Neuronal stem cell (in vitro differentiated cells): Measurements from ENCODE around the gene ZNF445.

ENCODE experiments used
- DNase-seq: peaks from one replicate; pipeline ENCODE4 v3.0.0-alpha.2; 2013; ENCODE audit warnings: low spot score
- H2AFZ ChIP-seq: one replicate; pipeline ENCODE4 v1.6.1; 2013; ENCODE audit warnings: mild to moderate bottlenecking, low read length, inconsistent platforms
- H2AK5ac ChIP-seq: 2 replicates; pipeline ENCODE4 v1.6.1; 2013; ENCODE audit warnings: low read depth, mild to moderate bottlenecking, inconsistent platforms, low read length, moderate library complexity, mixed read lengths
- H2BK120ac ChIP-seq: 2 replicates; pipeline ENCODE4 v1.6.1; 2013; ENCODE audit warnings: low read depth, mild to moderate bottlenecking, inconsistent platforms, low read length, moderate library complexity, mixed read lengths
- H2BK12ac ChIP-seq: one replicate; pipeline ENCODE4 v1.6.1; 2013; ENCODE audit warnings: low read length, inconsistent platforms
- H2BK15ac ChIP-seq: 2 replicates; pipeline ENCODE4 v1.6.1; 2013; ENCODE audit warnings: mild to moderate bottlenecking, low read length, inconsistent platforms, mixed read lengths
- H2BK5ac ChIP-seq: one replicate; pipeline ENCODE4 v1.6.1; 2013; ENCODE audit warnings: inconsistent platforms, mild to moderate bottlenecking, low read length, moderate library complexity
- H3K14ac ChIP-seq: one replicate; pipeline ENCODE4 v1.6.1; 2013; ENCODE audit warnings: low read length, inconsistent platforms
- H3K18ac ChIP-seq: 2 replicates; pipeline ENCODE4 v1.6.1; 2013; ENCODE audit warnings: low read length, inconsistent platforms
- H3K23ac ChIP-seq: 2 replicates; pipeline ENCODE4 v1.6.1; 2013; ENCODE audit warnings: low read depth, mild to moderate bottlenecking, mixed read lengths, low read length, inconsistent platforms; ENCODE audit not compliant: poor library complexity
- H3K27ac ChIP-seq: replicated peaks from 3 replicates; pipeline ENCODE4 v1.5.1; 2013; ENCODE audit warnings: low read length, inconsistent platforms
- H3K27me3 ChIP-seq, 3 experiments: 2 replicates each; pipeline ENCODE4 v1.6.1; 2013; ENCODE audit warnings: low read length in 3 of 3, mild to moderate bottlenecking in 2 of 3, inconsistent platforms in 1 of 3, low read depth in 1 of 3, mixed read lengths in 1 of 3, moderate library complexity in 1 of 3; ENCODE audit not compliant: control insufficient read depth in 3 of 3, insufficient read depth in 3 of 3
- H3K36me3 ChIP-seq, 2 donors: replicated peaks in 1 of 2; 2 replicates each; pipeline ENCODE4 v1.6.1; 2013; ENCODE audit warnings: low read length in 2 of 2; ENCODE audit not compliant: control insufficient read depth in 2 of 2, insufficient read depth in 2 of 2
- H3K4ac ChIP-seq: 2 replicates; pipeline ENCODE4 v1.6.1; 2013; ENCODE audit warnings: inconsistent platforms, mild to moderate bottlenecking, low read length, moderate library complexity
- H3K4me1 ChIP-seq, 2 donors: 1 replicate in 1 of 2; 2 replicates in 1 of 2; pipeline ENCODE4 v1.6.1; 2013; ENCODE audit warnings: low read length in 2 of 2, low read depth in 1 of 2; ENCODE audit not compliant: control insufficient read depth in 2 of 2, insufficient read depth in 1 of 2
- H3K4me2 ChIP-seq: one replicate; pipeline ENCODE4 v1.6.1; 2013; ENCODE audit warnings: mild to moderate bottlenecking, low read length, inconsistent platforms; ENCODE audit not compliant: insufficient read depth, poor library complexity, severe bottlenecking
- H3K4me3 ChIP-seq, 2 donors: 2 replicates each; pipeline ENCODE4 v1.5.1; 2013; ENCODE audit warnings: low read length in 2 of 2, mild to moderate bottlenecking in 2 of 2, inconsistent platforms in 1 of 2, moderate library complexity in 1 of 2
- H3K79me1 ChIP-seq: one replicate; pipeline ENCODE4 v1.6.1; 2013; ENCODE audit warnings: low read depth, mild to moderate bottlenecking, inconsistent platforms, low read length, moderate library complexity
- H3K9ac ChIP-seq: one replicate; pipeline ENCODE4 v1.6.1; 2013; ENCODE audit warnings: mild to moderate bottlenecking, low read depth, low read length, inconsistent platforms; ENCODE audit not compliant: poor library complexity
- H3K9me3 ChIP-seq, 2 donors: replicated peaks in 1 of 2; 2 replicates each; pipeline versions ENCODE3 to v1.6.1; 2013; ENCODE audit warnings: low read length in 2 of 2, mild to moderate bottlenecking in 2 of 2, inconsistent platforms in 1 of 2, low read depth in 1 of 2, mixed read lengths in 1 of 2, moderate library complexity in 1 of 2; ENCODE audit not compliant: control insufficient read depth in 2 of 2, insufficient read depth in 1 of 2
- H4K8ac ChIP-seq: one replicate; pipeline ENCODE4 v1.6.1; 2013; ENCODE audit warnings: low read depth, mild to moderate bottlenecking, inconsistent platforms, low read length, moderate library complexity
- H4K91ac ChIP-seq: one replicate; pipeline ENCODE4 v1.6.1; 2013; ENCODE audit warnings: low read length, low read depth, mild to moderate bottlenecking, inconsistent platforms; ENCODE audit not compliant: poor library complexity
- WGBS, 2 donors: extraction: QIAGEN DNeasy Blood & Tissue Kit; methylation state at CpG; one replicate each; pipeline ENCODE4 v1.1.7; 2013; ENCODE audit warnings: missing lambda C conversion rate in 2 of 2, mixed read lengths in 1 of 2; ENCODE audit not compliant: insufficient read length in 2 of 2, insufficient replicate concordance in 1 of 2; ENCODE audit errors: extremely low coverage in 2 of 2; 5-methylcytosine and 5-hydroxymethylcytosine counted together

Gene ZNF445

GRCh38 chr3:44446929-44447328 lies 30.5 kb downstream of the ZNF445 start:
- Histone ChIP-seq H3K18ac (no peak overlapping the region), H3K23ac (no peak overlapping the region), H3K27me3 (no peaks in the 10 kb centered on the region), H3K9me3 (peaks cover 16 to 41% of the 10 kb centered on the region in 2 donors), H4K91ac (no peak overlapping the region), H2AK5ac (no peak overlapping the region), H4K8ac (no peak overlapping the region), H3K4ac (no peak overlapping the region), H3K4me2 (no peak overlapping the region), H2BK120ac (no peak overlapping the region), H3K14ac (no peak overlapping the region), H3K79me1 (no peaks in the 10 kb centered on the region), H2BK12ac (no peak overlapping the region), H3K4me3 (no peak overlapping the region), H3K27ac (no peak overlapping the region), H3K9ac (no peak overlapping the region), H2AFZ (no peak overlapping the region), H2BK5ac (no peak overlapping the region), H3K4me1 (no peaks in the 10 kb centered on the region), H3K36me3 (peaks cover 76 to 96% of the 10 kb centered on the region in 2 donors), H2BK15ac (no peak overlapping the region)
- DNase-seq: no peak
- WGBS, 2 donors: no CpG with 5 or more reads among the region's 5 CpGs

DNA sequence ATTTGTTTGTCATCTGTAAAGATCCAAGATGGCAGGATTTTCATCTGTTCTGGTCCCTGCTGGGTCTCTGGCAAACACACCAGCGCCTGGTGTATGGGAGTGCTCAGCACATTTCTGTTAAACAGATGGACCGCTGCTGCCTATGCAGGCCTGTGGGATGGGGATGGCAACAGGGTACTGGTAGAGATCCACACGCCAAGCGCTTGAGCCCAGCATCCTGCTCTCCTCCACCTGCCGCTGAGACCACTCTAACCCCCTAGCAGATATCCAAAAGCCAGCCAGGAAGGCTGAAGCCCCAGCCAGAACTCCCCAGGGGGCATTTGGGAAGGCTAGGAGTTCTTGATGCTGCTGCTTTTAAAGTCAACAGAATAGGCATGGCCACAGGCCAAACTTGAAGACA lies 31.7 kb downstream of the ZNF445 start:
- H3K36me3 ChIP-seq: peaks cover 67 to 95% of the 10 kb centered on the region in 2 donors
- H2AFZ ChIP-seq: no peak overlapping the region
- no peak overlapping the region for H4K8ac ChIP-seq
- H3K9me3 ChIP-seq: peaks cover 16 to 41% of the 10 kb centered on the region in 2 donors
- no peak overlapping the region for H4K91ac ChIP-seq
- H3K27me3 ChIP-seq: no peaks in the 10 kb centered on the region
- H2BK120ac ChIP-seq: no peak overlapping the region
- H3K18ac ChIP-seq: no peak overlapping the region
- no peak overlapping the region for H3K14ac ChIP-seq
- H3K4me3 ChIP-seq: no peak overlapping the region
- H2AK5ac ChIP-seq: no peak overlapping the region
- no peak overlapping the region for H3K4me2 ChIP-seq
- no peaks in the 10 kb centered on the region for H3K4me1 ChIP-seq
- H2BK12ac ChIP-seq: no peak overlapping the region
- no peak overlapping the region for H2BK5ac ChIP-seq
- no peak overlapping the region for H3K4ac ChIP-seq
- H3K27ac ChIP-seq: no peak overlapping the region
- DNase-seq: no peak
- no peak overlapping the region for H2BK15ac ChIP-seq
- no peak overlapping the region for H3K23ac ChIP-seq
- no CpG with 5 or more reads among the region's 5 CpGs for WGBS, 2 donors
- H3K79me1 ChIP-seq: no peaks in the 10 kb centered on the region
- H3K9ac ChIP-seq: no peak overlapping the region

- peaks cover 60 to 93% of the 10 kb centered on the region in 2 donors for H3K36me3 ChIP-seq
- DNase-seq: no peak
- no peak overlapping the region for H4K8ac ChIP-seq
- H3K4me3 ChIP-seq: no peak overlapping the region
- no peak overlapping the region for H2BK120ac ChIP-seq
- H2AK5ac ChIP-seq: no peak overlapping the region
- H3K4ac ChIP-seq: no peak overlapping the region
- no peaks in the 10 kb centered on the region for H3K27me3 ChIP-seq
- no peaks in the 10 kb centered on the region for H3K79me1 ChIP-seq
- H3K27ac ChIP-seq: no peak overlapping the region
- no peak overlapping the region for H2AFZ ChIP-seq
- no peak overlapping the region for H2BK5ac ChIP-seq
- no peak overlapping the region for H3K23ac ChIP-seq
- H2BK12ac ChIP-seq: no peak overlapping the region
- no peak overlapping the region for H3K18ac ChIP-seq
- no CpG with 5 or more reads among the region's 7 CpGs for WGBS, 2 donors
- H3K9me3 ChIP-seq: peaks cover 16 to 34% of the 10 kb centered on the region in 2 donors
- H3K14ac ChIP-seq: no peak overlapping the region
- H2BK15ac ChIP-seq: no peak overlapping the region
- no peaks in the 10 kb centered on the region for H3K4me1 ChIP-seq
- H3K9ac ChIP-seq: peak overlapping the region; percentile 47
- H3K4me2 ChIP-seq: no peak overlapping the region
- H4K91ac ChIP-seq: no peak overlapping the region
Observed at GRCh38 chr3:44444896-44445691, 32.4 kb downstream of the ZNF445 start.

DNA sequence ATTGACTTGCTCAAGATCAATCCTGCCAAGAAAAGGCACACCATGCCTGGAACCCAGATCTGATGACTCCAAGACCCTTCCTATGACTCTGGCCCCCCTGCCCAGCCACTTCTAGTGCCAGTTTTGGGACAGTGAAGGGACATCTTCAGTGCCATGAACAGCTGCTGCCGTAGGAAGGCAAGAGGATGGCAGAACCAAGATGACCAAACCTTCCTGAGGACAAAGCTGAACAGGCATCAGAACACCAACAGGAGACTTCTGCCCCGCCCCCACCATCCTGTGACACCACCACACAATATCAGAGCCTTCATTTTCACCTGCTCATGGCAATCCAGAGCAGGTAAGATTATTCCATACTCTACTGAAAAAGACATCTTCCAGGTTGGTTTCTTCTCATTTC lies 33.0 kb downstream of the ZNF445 start:
- H2BK15ac ChIP-seq: no peak overlapping the region
- H3K36me3 ChIP-seq: peaks cover 59 to 93% of the 10 kb centered on the region in 2 donors
- H3K23ac ChIP-seq: no peak overlapping the region
- no peak overlapping the region for H3K4me3 ChIP-seq
- DNase-seq: no peak
- H2BK5ac ChIP-seq: no peak overlapping the region
- H3K4me1 ChIP-seq: no peaks in the 10 kb centered on the region
- H3K18ac ChIP-seq: no peak overlapping the region
- H4K91ac ChIP-seq: no peak overlapping the region
- H2BK120ac ChIP-seq: no peak overlapping the region
- H3K14ac ChIP-seq: no peak overlapping the region
- peaks cover 14 to 30% of the 10 kb centered on the region in 2 donors for H3K9me3 ChIP-seq
- H3K4ac ChIP-seq: no peak overlapping the region
- H3K27me3 ChIP-seq: no peaks in the 10 kb centered on the region
- H2AFZ ChIP-seq: no peak overlapping the region
- H2AK5ac ChIP-seq: no peak overlapping the region
- no peak overlapping the region for H4K8ac ChIP-seq
- no peak overlapping the region for H3K27ac ChIP-seq
- H3K79me1 ChIP-seq: no peaks in the 10 kb centered on the region
- H3K4me2 ChIP-seq: no peak overlapping the region
- no peak overlapping the region for H3K9ac ChIP-seq
- no CpG with 5 or more reads among the region's 2 CpGs for WGBS, 2 donors
- no peak overlapping the region for H2BK12ac ChIP-seq
